Measurements from ENCODE around the gene MACIR.
A peak's percentile ranks its signal among the peaks of the same experiment; 100 is the strongest.

The MACIR gene

GRCh38 chr5:103258957-103259704, 568 bp downstream of the MACIR start:
- TF ChIP-seq, protein P1, sequence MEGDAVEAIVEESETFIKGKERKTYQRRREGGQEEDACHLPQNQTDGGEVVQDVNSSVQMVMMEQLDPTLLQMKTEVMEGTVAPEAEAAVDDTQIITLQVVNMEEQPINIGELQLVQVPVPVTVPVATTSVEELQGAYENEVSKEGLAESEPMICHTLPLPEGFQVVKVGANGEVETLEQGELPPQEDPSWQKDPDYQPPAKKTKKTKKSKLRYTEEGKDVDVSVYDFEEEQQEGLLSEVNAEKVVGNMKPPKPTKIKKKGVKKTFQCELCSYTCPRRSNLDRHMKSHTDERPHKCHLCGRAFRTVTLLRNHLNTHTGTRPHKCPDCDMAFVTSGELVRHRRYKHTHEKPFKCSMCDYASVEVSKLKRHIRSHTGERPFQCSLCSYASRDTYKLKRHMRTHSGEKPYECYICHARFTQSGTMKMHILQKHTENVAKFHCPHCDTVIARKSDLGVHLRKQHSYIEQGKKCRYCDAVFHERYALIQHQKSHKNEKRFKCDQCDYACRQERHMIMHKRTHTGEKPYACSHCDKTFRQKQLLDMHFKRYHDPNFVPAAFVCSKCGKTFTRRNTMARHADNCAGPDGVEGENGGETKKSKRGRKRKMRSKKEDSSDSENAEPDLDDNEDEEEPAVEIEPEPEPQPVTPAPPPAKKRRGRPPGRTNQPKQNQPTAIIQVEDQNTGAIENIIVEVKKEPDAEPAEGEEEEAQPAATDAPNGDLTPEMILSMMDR (IDR thresholded peaks at IDR 0.05; ENCODE audit: low read depth, low read length) = no peak
- H3K4me3 ChIP-seq (replicated peaks in 1 of 2; ENCODE audit: low read depth in 2 of 2, low read length in 2 of 2) = peak overlapping the region; percentile 95 to 96
- peak; percentile 40 to 47 for DNase-seq (ENCODE audit: low read depth in 2 of 2)

- peak overlapping the region; percentile 95 to 96 for H3K4me3 ChIP-seq (replicated peaks in 1 of 2; ENCODE audit: low read depth in 2 of 2, low read length in 2 of 2)
- peak; percentile 43 to 48 for DNase-seq (ENCODE audit: low read depth in 2 of 2)
- TF ChIP-seq, protein P1 (IDR thresholded peaks at IDR 0.05; ENCODE audit: low read depth, low read length) = no peak
Observed at GRCh38 chr5:103259705-103260355, 1.3 kb downstream of the MACIR start.

DNA sequence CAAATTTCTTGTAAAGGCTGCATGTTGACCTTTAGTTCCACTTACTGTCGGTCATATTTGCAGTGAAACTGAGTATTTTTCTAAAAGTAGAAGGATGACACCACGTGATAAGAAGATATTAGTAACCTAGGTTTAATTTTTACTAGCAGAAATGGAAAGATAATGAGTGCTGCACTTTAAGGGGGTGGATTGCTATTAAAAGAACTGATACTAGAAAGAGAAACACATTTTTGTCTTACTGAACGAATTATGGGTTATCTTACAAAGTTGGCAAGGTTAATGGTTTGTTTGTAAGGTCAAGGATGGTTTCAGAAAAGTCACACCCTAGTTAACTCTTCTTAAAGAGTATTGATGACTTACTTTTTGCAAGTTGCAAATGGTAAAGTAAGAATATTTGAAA, 2.4 kb downstream of the MACIR start:
- DNase-seq (ENCODE audit: low read depth in 2 of 2) = no peak
- TF ChIP-seq, protein P1 (IDR thresholded peaks at IDR 0.05; ENCODE audit: low read depth, low read length) = no peak

DNA sequence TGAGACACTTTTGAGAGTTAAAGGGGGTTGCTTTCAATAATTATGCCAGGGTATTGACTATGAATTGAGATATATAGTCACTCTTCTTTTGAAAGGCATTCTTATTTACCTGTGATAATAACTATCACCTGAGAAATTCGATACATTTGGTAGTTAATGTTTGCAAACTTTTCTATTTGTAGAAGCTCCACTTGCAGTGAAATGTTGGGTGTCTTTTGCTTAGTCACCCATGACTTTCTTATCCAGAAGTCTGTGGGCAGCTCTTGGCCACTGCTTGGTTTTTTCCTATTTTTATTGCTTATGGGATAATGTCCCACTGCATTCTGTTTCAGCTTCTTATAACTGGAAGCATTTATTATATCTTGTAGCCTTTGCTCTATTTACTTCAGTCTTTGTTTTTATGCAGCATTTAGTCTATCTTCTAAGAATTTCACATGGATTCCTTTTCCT, 3.9 kb downstream of the MACIR start:
- peak; percentile 38 to 69 for DNase-seq (ENCODE audit: low read depth in 2 of 2)
- peak overlapping the region in 1 of 2 donors; percentile 5 for H3K4me3 ChIP-seq (replicated peaks in 1 of 2; ENCODE audit: low read depth in 2 of 2, low read length in 2 of 2)
- TF ChIP-seq, protein P1 (IDR thresholded peaks at IDR 0.05; ENCODE audit: low read depth, low read length) = no peak

More for the DNA sequence above, 2.4 kb downstream of the MACIR start:
- H3K4me3 ChIP-seq (replicated peaks in 1 of 2; ENCODE audit: low read depth in 2 of 2, low read length in 2 of 2) = peak overlapping the region in 1 of 2 donors; percentile 95

DNA sequence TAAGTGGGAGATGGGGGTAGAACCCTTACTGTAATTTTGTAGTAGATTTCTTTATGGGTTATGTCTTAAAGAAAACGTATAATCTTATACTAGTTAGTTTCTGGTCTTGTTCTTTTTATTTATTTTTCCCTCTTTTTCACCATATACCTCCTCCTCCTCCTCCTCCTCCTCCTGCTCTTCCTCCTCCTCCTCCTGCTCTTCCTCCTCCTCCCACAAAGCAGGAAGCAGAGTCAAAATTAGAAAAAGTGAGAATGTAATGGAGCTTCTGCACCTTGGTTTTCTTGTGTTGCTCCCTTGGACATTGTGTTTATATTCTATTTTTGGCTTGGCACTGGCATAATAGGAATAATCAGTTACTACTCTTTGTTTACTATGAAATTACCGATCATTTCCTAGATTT, 4.5 kb downstream of the MACIR start:
- TF ChIP-seq, protein P1 (IDR thresholded peaks at IDR 0.05; ENCODE audit: low read depth, low read length) = no peak
- peak in 1 of 2 donors; percentile 23 for DNase-seq (ENCODE audit: low read depth in 2 of 2)
- no peak overlapping the region for H3K4me3 ChIP-seq (replicated peaks in 1 of 2; ENCODE audit: low read depth in 2 of 2, low read length in 2 of 2)

- TF ChIP-seq, protein P1 (IDR thresholded peaks at IDR 0.05; ENCODE audit: low read depth, low read length) = no peak
- no peak for DNase-seq (ENCODE audit: low read depth in 2 of 2)
- no peak overlapping the region for H3K4me3 ChIP-seq (replicated peaks in 1 of 2; ENCODE audit: low read depth in 2 of 2, low read length in 2 of 2)
Observed at GRCh38 chr5:103264508-103264907, 5.9 kb downstream of the MACIR start.

All from cardiac fibroblast (primary cell).